ENCODE results near the gene MTHFR. TPM values are rescaled to one million over a fixed set of nuclear protein-coding genes. Genes with fewer than 3 reads are reported as not detected.

Gene MTHFR
- total and polyA plus RNA-seq, 2 of the 4 experiments (the other 2 are of a cell fraction), result 7.3 to 7.4 TPM

GRCh38 chr1:11817192-11817591 lies 11.4 kb upstream of the MTHFR start:
- WGBS, 2 experiments (ENCODE audit: extremely low coverage in 2 of 2, insufficient read length in 1 of 2), result 93% methylated on average over 8 of the region's 12 CpGs; no CpG with 5 or more reads in 1 of the 2 experiments
- H3K79me1 ChIP-seq (ENCODE audit: low read depth in 1 of 2, low read length in 2 of 2), result peaks cover 2 to 45% of the 10 kb centered on the region in 2 experiments; a peak in 3 of 4 replicates
- intact Hi-C loops (cut with micrococcal nuclease), result no loop called here

More at GRCh38 chr1:11817192-11817591, 11.4 kb upstream of the MTHFR start:
- no peak overlapping the region for H2AK5ac ChIP-seq (ENCODE audit: low read depth, low read length)
- H4K20me1 ChIP-seq (ENCODE audit: insufficient read depth, low read length), result peaks cover 3% of the 10 kb centered on the region; the same call in 1 of the 2 replicates
- no peak overlapping the region for H2BK5ac ChIP-seq (ENCODE audit: low read depth, low read length, poor library complexity, severe bottlenecking)
- DNase-seq, result no peak
- H3K56ac ChIP-seq (ENCODE audit: extremely low read depth, insufficient read depth, low read length), result no peak overlapping the region
- H3K9ac ChIP-seq (ENCODE audit: low read depth, low read length), result no peak overlapping the region
- no TSS peak for BruUV-seq (replicated peaks)
- no peak overlapping the region for H4K91ac ChIP-seq (ENCODE audit: insufficient read depth, low read depth, low read length)
- no peak overlapping the region for H4K8ac ChIP-seq (ENCODE audit: low read depth in 2 of 2, low read length in 2 of 2)
- H2BK20ac ChIP-seq (ENCODE audit: low read depth, low read length), result no peak overlapping the region
- H3K4me2 ChIP-seq (ENCODE audit: low read depth, low read length), result no peak overlapping the region
- no peak overlapping the region for H3K23ac ChIP-seq (ENCODE audit: low read depth, low read length)
- H3K27ac ChIP-seq (ENCODE audit: insufficient read depth, low read length), result no peak overlapping the region
- no peak overlapping the region for H3K4me3 ChIP-seq (ENCODE audit: insufficient read depth, low read depth, low read length)
- H2BK120ac ChIP-seq (ENCODE audit: low read depth, low read length), result no peak overlapping the region
- H4K5ac ChIP-seq (ENCODE audit: low read depth, low read length), result no peak overlapping the region
- TF ChIP-seq BHLHE40 (IDR thresholded peaks at IDR 0.05; ENCODE audit: low read depth, low read length) (no peak), CHD1 (IDR thresholded peaks at IDR 0.05; ENCODE audit: low read depth, low read length) (no peak), ELK1 (IDR thresholded peaks at IDR 0.05; ENCODE audit: borderline replicate concordance, low read depth, low read length) (no peak), RCOR1 (IDR thresholded peaks at IDR 0.05; ENCODE audit: insufficient replicate concordance, low read length) (no peak), SMC3 (IDR thresholded peaks at IDR 0.05; ENCODE audit: low read depth, low read length) (no peak), RFX5 (IDR thresholded peaks at IDR 0.05; ENCODE audit: low read depth, low read length) (no peak), RAD21 (IDR thresholded peaks at IDR 0.05; ENCODE audit: low read length) (no peak), POLR2A (IDR thresholded peaks at IDR 0.05; ENCODE audit: low read depth, low read length) (no peak), FOS (IDR thresholded peaks at IDR 0.05; ENCODE audit: low read depth, low read length) (no peak), MAZ (IDR thresholded peaks at IDR 0.05; ENCODE audit: borderline replicate concordance, low read depth, low read length) (no peak), NFE2L2 (IDR thresholded peaks at IDR 0.05; ENCODE audit: low read depth, low read length) (no peak), CEBPB (IDR thresholded peaks at IDR 0.05; ENCODE audit: low read depth, low read length) (no peak), MAFK (IDR thresholded peaks at IDR 0.05; ENCODE audit: low read depth, low read length) (no peak), MXI1 (IDR thresholded peaks at IDR 0.05; ENCODE audit: borderline replicate concordance, low read depth, low read length) (no peak)
- TF ChIP-seq, protein P1, sequence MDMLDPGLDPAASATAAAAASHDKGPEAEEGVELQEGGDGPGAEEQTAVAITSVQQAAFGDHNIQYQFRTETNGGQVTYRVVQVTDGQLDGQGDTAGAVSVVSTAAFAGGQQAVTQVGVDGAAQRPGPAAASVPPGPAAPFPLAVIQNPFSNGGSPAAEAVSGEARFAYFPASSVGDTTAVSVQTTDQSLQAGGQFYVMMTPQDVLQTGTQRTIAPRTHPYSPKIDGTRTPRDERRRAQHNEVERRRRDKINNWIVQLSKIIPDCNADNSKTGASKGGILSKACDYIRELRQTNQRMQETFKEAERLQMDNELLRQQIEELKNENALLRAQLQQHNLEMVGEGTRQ (IDR thresholded peaks at IDR 0.05; ENCODE audit: low read depth, low read length), result no peak
- TF ChIP-seq, protein P2, sequence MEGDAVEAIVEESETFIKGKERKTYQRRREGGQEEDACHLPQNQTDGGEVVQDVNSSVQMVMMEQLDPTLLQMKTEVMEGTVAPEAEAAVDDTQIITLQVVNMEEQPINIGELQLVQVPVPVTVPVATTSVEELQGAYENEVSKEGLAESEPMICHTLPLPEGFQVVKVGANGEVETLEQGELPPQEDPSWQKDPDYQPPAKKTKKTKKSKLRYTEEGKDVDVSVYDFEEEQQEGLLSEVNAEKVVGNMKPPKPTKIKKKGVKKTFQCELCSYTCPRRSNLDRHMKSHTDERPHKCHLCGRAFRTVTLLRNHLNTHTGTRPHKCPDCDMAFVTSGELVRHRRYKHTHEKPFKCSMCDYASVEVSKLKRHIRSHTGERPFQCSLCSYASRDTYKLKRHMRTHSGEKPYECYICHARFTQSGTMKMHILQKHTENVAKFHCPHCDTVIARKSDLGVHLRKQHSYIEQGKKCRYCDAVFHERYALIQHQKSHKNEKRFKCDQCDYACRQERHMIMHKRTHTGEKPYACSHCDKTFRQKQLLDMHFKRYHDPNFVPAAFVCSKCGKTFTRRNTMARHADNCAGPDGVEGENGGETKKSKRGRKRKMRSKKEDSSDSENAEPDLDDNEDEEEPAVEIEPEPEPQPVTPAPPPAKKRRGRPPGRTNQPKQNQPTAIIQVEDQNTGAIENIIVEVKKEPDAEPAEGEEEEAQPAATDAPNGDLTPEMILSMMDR (conservative IDR thresholded peaks at IDR 0.05; ENCODE audit: low read depth, low read length), result no peak
- H2BK15ac ChIP-seq (ENCODE audit: low read depth, low read length), result no peak overlapping the region
- no peak overlapping the region for H3K14ac ChIP-seq (replicated peaks; ENCODE audit: low read depth, low read length)
- in situ Hi-C loops (cut with MboI; ENCODE audit: low sequenced_read_pairs), result no loop called here
- no peak for ATAC-seq (ENCODE audit: low read depth)
- peak overlapping the region; percentile 34 for H2AK9ac ChIP-seq (replicated peaks; ENCODE audit: low read depth, low read length, poor library complexity)
- H3K36me3 ChIP-seq (ENCODE audit: control insufficient read depth, insufficient read depth, low read length), result peaks cover 31% of the 10 kb centered on the region
- H3K4ac ChIP-seq (ENCODE audit: low read depth, low read length), result no peak overlapping the region
- peaks cover 3% of the 10 kb centered on the region; the same call in 1 of the 2 replicates for H3K9me1 ChIP-seq (ENCODE audit: insufficient read depth, low read length)
- no peaks in the 10 kb centered on the region for H3K4me1 ChIP-seq (ENCODE audit: control insufficient read depth, insufficient read depth, low read length)
- no peaks in the 10 kb centered on the region for H3K27me3 ChIP-seq (ENCODE audit: control insufficient read depth, insufficient read depth, low read length)
- no peak overlapping the region for H3K18ac ChIP-seq (ENCODE audit: low read depth, low read length)
- no peak overlapping the region for H2AFZ ChIP-seq (replicated peaks; ENCODE audit: low read length, poor library complexity)
- dilution Hi-C loops (cut with HindIII; ENCODE audit: low sequenced_read_pairs, unreplicated experiment), result no loop called here
- ChIA-PET CTCF (no interaction called here), POLR2A (ENCODE audit: unreplicated experiment) (no interaction called here)
- no peaks in the 10 kb centered on the region for H3K9me3 ChIP-seq (ENCODE audit: control insufficient read depth, insufficient read depth, low read length)
